Measurements from ENCODE around the gene PARVB. TPM values are rescaled to one million over a fixed set of nuclear protein-coding genes. Genes with fewer than 3 reads are reported as not detected.

Gene PARVB
- total and polyA plus RNA-seq, 10 of the 15 experiments (the other 5 are each of a cell fraction or from before 2014, with no cell fraction given) = 5.2 to 264 (median 76.0) TPM

GRCh38 chr22:44042249-44043218 lies 18.4 kb downstream of the PARVB start:
- CTCF ChIA-PET = interaction anchor here (1.0 to 3.4 kb wide), 6 partner anchors 13 to 49 kb away, joined by 3 to 15 read pairs (median 7); no protein-coding TSS in a partner anchor
- Histone ChIP-seq H3K4me2 (ENCODE audit: control insufficient read depth, insufficient read depth) (peak overlapping the region; percentile 81), H3K27me3 (replicated peaks in 1 of 2; ENCODE audit: control insufficient read depth in 2 of 2, insufficient read depth in 2 of 2, low read length in 1 of 2) (no peaks in the 10 kb centered on the region), H3K4me3 (0 out of 2 replicates have a peak overlapping the region, but pooled peaks have one; percentile 32), H3K4me1 (ENCODE audit: control insufficient read depth, insufficient read depth, low read length) (peaks cover 44% of the 10 kb centered on the region), H3K36me3 (ENCODE audit: control insufficient read depth in 2 of 2, insufficient read depth in 2 of 2, low read length in 1 of 2) (peaks cover 2 to 4% of the 10 kb centered on the region in 2 experiments), H3K9ac (ENCODE audit: control insufficient read depth, insufficient read depth, low read length) (0 out of 2 replicates have a peak overlapping the region, but pooled peaks have one; percentile 9), H3K27ac (ENCODE audit: control insufficient read depth, insufficient read depth) (peak overlapping the region; percentile 85), H2AFZ (ENCODE audit: control insufficient read depth, low read depth, low read length) (no peak overlapping the region), H4K20me1 (ENCODE audit: control insufficient read depth, insufficient read depth) (no peaks in the 10 kb centered on the region), H3K9me3 (replicated peaks; ENCODE audit: control insufficient read depth, insufficient read depth, low read length) (no peaks in the 10 kb centered on the region), H3K79me2 (ENCODE audit: control insufficient read depth, insufficient read depth, low read length) (peaks cover 83% of the 10 kb centered on the region)
- intact Hi-C loops (cut with micrococcal nuclease; ENCODE audit: unreplicated experiment) = loop anchor here (1.0 kb wide), 1 partner anchor 15 kb away; no protein-coding TSS in a partner anchor
- RAD21 ChIA-PET (ENCODE audit: unreplicated experiment) = interaction anchor here (0.8 to 2.8 kb wide), 6 partner anchors 17 to 139 kb away, joined by 3 to 42 read pairs (median 4); partner anchors contain the start of genes PARVB and PARVG
- DNase-seq (ENCODE audit: low read depth, low spot score) (peak; percentile 77), FAIRE-seq (peak; percentile 94), ATAC-seq (peak; percentile 86)
- SMC1A ChIA-PET (ENCODE audit: uncharacterized antibody, unreplicated experiment) = interaction anchor here (1.0 to 2.8 kb wide), 10 partner anchors 8 to 49 kb away, joined by 3 to 30 read pairs (median 5); partner anchors contain the start of gene PARVB
- TSS peak; percentile 33 for BruUV-seq (replicated peaks)
- POLR2A ChIA-PET = interaction anchor here (1.4 to 3.4 kb wide), 3 partner anchors 15 to 26 kb away, joined by 8 to 17 read pairs (median 9); partner anchors contain the start of gene PARVB
- in situ Hi-C loops (cut with MboI) = loop anchor here (25.0 kb wide), 1 partner anchor 1380 kb away; no protein-coding TSS in a partner anchor
- WGBS (ENCODE audit: insufficient coverage, insufficient replicate concordance, low lambda C conversion rate, missing lambda C conversion rate) = 24% methylated on average over 20 of the region's 20 CpGs
- TF ChIP-seq ATF3 (IDR thresholded peaks at IDR 0.05; ENCODE audit: borderline replicate concordance, extremely low read depth, low read depth, low read length) (no peak), SMARCA5 (IDR thresholded peaks at IDR 0.05) (peak; percentile 80; the same call in 1 of the 2 replicates), NKRF (conservative IDR thresholded peaks at IDR 0.05) (no peak), NR2C1 (IDR thresholded peaks at IDR 0.05) (no peak), CHD4 (IDR thresholded peaks at IDR 0.05) (no peak), TARDBP (IDR thresholded peaks at IDR 0.05; ENCODE audit: borderline replicate concordance) (no peak), ZNF592 (IDR thresholded peaks at IDR 0.05) (no peak)
- TF ChIP-seq, protein P1, sequence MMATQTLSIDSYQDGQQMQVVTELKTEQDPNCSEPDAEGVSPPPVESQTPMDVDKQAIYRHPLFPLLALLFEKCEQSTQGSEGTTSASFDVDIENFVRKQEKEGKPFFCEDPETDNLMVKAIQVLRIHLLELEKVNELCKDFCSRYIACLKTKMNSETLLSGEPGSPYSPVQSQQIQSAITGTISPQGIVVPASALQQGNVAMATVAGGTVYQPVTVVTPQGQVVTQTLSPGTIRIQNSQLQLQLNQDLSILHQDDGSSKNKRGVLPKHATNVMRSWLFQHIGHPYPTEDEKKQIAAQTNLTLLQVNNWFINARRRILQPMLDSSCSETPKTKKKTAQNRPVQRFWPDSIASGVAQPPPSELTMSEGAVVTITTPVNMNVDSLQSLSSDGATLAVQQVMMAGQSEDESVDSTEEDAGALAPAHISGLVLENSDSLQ (IDR thresholded peaks at IDR 0.05) = peak; percentile 80
- TF ChIP-seq, protein P2, sequence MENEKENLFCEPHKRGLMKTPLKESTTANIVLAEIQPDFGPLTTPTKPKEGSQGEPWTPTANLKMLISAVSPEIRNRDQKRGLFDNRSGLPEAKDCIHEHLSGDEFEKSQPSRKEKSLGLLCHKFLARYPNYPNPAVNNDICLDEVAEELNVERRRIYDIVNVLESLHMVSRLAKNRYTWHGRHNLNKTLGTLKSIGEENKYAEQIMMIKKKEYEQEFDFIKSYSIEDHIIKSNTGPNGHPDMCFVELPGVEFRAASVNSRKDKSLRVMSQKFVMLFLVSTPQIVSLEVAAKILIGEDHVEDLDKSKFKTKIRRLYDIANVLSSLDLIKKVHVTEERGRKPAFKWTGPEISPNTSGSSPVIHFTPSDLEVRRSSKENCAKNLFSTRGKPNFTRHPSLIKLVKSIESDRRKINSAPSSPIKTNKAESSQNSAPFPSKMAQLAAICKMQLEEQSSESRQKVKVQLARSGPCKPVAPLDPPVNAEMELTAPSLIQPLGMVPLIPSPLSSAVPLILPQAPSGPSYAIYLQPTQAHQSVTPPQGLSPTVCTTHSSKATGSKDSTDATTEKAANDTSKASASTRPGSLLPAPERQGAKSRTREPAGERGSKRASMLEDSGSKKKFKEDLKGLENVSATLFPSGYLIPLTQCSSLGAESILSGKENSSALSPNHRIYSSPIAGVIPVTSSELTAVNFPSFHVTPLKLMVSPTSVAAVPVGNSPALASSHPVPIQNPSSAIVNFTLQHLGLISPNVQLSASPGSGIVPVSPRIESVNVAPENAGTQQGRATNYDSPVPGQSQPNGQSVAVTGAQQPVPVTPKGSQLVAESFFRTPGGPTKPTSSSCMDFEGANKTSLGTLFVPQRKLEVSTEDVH (IDR thresholded peaks at IDR 0.05; ENCODE audit: low read depth, partially characterized antibody) = no peak

Measured in GM12878 (cell line).